Stimulated activated CD4-positive, alpha-beta T cell treated with anti-CD3 and anti-CD28 coated beads, Interleukin-1b, Interleukin-23, amount 100 ng/mL, for 24 hours (primary cell): ENCODE measurements around the gene GTF2H4.

Experiments
- DNase-seq, 4 experiments: peaks; one replicate each; pipeline ENCODE4 v3.0.0-alpha.2; 2020; ENCODE audit warnings: low read depth in 4 of 4, low spot score in 1 of 4

Gene GTF2H4

DNA sequence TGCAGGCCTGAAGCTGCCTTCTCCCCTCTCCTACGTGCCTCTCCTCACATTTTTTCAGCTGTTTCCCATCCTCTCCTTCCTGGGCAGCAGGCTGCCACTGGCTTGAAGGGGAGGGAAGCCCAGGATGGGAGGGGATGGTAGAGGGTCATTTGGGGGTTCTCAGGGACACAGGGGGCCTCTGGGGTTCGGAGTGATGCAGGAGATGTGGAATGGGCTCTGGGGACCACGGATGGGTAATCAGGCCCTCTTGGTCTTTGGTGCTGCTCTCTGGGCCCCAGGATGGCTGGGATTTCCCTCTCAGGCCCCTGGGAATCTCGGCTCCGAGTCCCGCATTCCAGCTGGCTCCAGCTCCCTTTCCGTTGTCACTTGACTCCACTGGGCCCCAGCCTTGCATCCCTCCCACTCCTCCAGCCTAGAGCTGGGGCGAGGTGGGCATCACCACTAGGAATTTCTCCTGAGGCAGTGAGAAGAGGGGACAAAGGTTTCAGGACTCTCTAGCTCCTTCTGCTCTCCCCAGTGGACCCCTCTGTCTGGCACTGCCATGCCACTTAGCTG, 25.7 kb upstream of the GTF2H4 start:
- no peak for DNase-seq

DNA sequence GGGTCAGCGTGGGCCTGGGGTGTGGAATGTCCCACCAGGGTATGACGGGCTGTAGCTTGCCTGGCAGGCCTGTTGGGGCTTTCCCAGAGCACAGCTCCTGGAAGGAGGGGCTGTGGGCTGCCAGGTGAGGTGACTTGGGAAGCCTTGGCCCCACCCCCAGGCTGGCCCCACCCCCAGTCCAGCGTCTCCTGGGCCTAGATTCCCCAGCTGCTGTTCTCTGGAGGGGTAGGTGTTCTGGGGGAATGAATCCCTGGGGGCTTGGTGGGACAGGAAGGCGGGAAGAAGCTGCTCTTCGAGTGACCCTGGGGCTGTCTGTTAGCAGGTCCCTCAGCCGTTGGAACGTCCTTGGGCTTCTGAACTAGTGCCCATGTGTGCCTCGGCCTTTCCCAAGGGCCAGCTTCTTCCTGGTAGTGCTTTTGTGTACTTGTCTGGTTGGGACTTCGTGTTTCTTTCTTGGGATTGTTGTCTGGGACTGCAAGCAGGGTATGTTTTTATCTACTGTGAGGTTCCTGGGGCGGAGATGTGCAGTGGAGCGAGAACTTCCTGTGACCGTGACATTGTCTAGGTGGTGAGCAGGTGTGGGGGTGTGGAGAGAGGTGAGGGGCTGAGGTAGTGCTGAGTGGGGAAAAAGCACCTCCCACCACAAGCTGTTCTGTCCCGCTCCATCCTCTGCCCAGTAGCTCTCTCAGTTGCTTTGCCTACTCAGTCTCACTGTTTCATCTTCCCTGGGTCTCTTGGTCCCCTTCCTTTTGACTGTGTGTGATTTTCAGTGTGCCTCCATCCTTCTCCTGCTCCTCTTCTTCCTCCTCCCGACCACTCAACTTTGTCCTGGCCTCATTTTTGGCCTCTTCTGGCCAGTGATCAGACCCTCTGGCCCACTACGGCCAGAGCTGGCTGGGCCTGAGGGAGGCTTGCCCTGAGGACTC, 25.0 kb upstream of the GTF2H4 start:
- DNase-seq = no peak

DNA sequence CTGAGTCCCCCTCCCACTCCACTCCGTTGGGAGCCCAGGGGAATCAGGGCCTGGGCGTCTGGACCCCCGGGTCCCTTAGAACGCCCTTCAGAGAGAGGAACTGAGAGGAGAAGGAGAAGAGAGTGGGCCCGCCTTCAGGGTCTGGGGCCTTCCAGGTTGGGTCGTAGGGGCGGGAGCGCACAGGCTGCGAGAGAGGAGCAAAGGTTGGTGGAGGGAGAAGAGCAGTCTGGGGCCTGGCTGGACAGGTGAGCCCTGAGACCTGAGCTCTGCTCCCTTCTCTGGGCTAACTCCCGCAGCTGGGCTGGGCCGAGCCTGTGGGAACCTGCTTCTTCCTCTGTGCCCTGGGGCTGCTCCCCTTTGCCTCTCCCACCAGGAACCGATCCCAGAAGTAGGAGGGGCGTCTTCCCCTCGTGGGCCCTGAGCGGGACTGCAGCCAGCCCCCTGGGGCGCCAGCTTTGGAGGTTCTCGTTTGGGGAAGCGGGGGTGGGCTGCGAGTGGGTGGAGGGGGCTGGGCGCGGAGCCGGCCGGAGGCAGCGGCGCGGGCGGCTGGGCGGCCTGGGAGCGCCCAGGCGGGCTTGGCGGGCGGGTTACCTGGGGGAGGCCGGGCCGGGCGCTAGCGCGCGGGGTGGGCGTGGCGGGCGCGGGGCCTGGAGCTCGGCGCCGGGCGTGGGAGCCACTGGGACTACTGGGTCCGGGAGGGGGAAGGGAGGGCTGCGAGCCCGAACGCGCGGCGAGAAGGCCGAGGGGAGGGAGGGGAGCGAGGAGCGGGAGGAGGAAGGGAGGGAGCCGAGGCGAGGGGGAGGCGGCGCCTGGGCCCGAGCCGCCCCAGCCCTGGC, 24.1 kb upstream of the GTF2H4 start, which contains the start of gene DDR1:
TSS of gene DDR1 (plus strand) at position 835 of the 836 bp plus-strand sequence. CDS start 4,211 bp downstream, outside the sequence.
- DNase-seq = peak in 2 of 4 experiments; percentile 29 to 43

DNA sequence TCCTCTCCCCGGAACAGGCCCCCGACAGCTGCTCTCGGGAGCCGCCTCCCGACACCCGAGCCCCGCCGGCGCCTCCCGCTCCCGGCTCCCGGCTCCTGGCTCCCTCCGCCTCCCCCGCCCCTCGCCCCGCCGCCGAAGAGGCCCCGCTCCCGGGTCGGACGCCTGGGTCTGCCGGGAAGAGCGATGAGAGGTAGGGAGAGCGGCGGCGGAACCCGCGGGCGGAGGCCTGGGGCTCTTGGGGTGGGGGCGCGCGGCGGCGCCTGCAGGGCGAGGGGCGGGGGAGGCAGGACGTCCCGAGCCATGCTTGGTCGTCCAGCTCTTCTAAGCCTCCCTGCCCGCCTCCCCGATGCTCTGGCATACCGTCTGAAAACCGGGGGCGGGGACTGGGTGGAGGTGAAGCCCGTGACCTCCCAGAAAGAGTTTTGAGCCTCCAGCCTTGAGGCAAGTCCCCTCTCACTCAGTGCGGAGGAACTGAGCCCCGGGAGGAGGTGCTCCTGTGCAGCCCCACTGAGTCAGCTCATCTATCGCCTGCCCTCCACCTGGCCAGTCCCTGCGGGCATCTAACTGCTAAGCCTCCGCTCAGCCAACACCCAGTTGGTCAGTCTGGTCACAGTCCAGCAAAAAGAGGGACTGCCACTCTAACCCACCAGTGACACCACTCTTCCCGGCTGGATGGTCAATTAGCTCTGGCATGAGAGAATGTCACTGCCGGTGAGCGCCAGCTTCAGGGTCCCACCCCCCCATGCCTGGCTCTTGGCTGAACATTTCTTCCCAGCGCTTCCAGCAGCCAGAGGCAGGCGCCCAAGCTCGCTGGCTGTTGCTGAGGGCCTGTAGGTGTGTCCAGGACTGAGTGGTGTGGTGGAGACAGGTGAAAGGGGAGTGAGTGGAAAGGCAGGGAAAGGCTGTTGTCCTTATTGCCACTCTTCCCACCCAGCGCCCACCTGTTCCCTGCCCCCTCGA, 23.2 kb upstream of the GTF2H4 start:
- peak in 1 of 4 experiments; percentile 40 for DNase-seq

DNA sequence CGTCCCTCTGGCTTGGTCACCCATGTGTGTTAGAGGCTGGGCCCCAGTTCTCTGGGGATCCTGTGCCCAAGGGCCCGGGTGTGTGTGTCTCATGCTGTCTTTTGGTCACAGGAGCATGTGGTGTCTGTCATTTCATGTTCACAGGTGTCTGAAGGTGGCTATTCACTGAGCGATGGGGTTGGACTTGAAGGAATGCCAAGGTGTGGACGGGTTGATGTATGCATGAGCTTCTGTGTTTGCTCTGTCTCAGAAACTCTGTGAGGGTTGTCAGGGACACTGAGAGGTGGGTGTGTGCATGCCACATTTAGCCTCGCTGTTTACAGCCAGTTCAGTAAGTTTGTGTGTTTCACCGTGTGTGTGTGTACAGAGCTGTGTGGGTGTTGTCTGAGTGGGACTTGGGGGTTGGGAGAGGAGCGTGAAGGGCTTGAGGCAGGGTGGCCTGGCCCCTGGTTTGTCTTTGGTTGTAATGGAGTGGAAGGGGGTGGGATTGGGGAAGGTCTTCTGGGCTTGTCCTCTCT, 22.5 kb upstream of the GTF2H4 start:
- no peak for DNase-seq

DNA sequence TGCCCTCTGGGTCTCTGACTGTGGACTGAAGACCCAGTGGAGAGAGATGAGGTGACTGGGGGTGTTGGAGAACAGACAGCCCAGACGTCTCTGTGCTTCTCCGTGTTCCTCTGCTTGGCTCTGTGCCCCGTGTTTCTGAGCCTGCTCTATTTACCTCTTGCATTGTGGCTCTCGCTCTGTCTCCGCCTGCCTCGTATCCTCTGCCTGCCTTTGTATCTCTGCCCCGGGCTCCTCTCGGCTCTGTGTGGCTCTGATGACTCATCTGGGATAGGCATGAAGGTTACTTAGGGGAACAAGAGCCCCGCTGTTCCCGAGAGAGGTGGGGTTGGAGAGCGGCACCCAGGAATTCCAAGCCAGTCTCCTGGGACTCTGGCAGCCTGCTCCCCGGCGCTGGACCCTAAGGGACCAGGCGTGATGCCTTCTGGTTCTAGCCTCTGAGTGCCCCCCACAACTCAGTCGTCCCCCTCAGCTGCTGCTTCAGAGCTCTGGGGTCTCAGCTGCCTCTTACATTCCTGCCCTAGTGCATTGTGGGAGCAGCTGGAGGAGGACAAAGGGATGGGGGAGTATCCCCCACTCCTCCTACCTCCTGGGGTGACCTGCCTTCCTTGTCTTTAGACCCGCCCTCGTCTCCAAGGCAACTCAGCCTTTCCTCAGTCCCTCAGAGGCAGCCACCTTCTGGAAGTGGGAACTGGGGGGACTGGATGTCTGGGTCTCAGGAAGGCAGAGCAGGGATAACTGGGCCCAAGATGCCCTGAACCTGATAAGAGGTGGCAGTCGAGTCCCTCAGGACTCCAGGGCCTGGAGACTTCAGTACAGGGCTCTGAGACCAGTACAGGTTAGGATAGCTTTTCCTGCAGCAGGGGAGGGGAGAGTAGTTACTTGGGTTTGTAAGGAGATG, 21.8 kb upstream of the GTF2H4 start:
- DNase-seq = peak in 1 of 4 experiments; percentile 24

DNA sequence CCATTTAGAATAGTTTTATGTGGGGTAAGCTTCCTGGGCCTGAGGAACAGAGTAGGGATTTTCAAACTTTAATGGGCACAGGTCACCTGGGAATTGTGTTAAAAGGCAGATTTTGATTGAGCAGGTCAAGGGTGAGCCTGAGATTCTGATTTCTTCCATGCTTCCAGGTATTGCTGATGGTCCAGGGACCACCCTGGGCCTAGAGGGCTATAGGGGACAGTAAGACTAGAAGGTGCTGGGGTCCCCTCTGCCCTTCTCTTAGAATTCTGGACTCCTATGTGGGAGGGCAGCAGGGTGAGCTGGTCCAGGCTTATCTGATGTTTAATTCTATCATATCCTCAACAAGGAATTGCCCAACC, 21.1 kb upstream of the GTF2H4 start:
- no peak for DNase-seq

DNA sequence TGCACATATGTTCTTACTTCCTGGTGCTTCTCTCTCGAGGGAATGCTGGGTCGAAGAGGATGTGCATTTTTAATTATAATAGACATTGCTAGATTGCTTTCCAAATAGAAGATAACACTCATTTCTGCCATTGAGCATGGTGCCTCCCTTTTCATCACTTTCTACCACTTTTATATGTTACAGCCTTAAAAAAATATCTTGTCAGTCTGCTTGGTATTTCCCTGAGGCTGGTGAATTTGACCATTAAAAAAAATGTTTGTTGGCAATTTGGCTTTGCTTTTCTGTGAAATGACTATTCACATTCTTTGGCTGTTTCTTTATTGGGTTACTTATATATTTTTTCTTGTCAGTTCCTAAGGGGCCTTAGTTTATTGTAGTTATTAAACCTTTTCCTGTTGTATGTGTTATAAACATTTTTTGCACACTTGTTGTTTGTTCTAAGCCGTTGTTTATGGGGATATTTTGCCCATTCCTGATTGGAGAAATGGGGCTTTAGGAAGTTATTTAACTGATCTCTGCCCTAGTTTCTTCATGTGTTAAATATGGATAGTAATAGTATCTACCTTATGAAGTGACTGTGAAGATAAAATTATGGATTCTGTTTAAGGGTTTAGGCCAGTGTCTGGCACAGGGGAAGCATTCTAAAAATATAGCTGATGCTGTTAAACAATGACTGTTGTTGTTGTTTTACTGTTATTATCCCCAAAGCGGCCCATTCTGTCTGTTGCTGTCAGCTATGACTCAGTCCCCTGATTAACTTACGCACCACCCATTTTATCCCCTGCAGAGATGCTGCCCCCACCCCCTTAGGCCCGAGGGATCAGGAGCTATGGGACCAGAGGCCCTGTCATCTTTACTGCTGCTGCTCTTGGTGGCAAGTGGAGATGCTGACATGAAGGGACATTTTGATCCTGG, 19.8 kb upstream of the GTF2H4 start:
- DNase-seq = no peak

DNA sequence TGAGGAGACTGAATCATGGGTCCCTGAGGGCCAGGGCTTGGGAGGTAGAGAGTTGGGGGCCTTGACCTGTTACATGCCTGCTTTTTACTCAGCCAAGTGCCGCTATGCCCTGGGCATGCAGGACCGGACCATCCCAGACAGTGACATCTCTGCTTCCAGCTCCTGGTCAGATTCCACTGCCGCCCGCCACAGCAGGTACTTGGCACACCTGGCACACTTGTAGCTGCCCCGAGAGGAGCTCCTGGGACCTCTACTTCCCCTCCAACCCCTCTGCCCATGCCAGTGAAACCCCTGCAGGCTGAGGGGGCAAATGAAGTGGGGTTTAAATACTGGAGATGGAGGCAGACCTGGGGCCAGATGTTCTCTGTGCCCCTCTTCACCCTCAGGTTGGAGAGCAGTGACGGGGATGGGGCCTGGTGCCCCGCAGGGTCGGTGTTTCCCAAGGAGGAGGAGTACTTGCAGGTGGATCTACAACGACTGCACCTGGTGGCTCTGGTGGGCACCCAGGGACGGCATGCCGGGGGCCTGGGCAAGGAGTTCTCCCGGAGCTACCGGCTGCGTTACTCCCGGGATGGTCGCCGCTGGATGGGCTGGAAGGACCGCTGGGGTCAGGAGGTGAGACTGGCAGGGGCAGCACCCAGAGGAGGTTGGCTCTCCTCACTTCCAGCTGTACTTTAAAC, 19.1 kb upstream of the GTF2H4 start:
- DNase-seq = no peak

DNA sequence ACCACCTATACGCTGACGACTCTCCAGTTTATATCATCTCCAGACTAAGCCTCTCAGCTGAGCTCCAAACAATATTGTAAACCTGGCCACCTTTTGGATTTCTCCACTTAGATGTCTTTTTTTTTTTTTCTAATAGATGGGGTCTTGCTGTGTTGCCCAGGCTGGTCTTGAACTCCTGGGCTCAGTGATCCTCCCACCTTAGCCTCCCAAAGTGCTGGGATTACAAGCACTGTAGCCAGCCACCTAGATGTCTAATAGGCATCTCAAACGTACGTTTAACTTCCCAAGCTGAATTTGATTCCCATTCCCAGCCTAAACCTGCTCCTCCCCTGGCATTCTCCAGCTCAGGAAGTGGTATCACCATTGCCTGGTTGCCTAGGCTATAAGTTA, 18.5 kb upstream of the GTF2H4 start:
- no peak for DNase-seq

DNA sequence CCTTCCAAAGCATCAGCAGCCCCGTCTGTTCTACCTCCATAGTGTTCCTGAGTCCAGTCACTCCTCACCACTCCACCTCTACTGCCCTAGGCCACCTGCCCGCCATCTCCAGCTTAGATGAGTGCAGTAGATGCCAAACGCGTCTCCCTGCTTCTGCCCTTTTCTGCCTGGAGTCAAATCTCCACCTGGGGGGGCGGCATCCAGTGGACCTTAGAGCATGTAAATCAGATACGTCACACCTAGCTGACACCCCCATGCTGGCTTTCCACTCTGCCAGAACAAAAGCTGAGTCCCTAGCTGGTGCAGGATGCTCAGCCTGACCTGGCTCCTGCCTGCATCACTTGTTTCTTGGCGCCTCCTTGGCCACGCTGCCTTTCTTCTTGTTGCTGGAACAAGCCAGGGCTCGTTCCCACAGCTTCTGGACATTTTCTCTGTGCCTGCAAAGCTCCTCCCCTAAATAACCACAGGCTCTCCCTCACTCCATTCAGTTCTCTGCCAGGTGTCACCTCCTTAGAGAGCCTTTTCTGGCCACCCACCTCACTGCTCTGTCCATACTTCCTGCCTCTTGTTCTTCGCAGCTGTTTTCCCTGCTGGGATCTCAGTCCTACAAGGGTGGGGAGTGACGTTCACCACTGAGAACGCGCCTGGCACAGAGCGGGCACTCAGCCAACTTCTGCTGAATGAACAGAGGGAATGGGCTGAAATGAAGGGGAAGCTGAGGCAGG, 17.9 kb upstream of the GTF2H4 start:
- no peak for DNase-seq

DNA sequence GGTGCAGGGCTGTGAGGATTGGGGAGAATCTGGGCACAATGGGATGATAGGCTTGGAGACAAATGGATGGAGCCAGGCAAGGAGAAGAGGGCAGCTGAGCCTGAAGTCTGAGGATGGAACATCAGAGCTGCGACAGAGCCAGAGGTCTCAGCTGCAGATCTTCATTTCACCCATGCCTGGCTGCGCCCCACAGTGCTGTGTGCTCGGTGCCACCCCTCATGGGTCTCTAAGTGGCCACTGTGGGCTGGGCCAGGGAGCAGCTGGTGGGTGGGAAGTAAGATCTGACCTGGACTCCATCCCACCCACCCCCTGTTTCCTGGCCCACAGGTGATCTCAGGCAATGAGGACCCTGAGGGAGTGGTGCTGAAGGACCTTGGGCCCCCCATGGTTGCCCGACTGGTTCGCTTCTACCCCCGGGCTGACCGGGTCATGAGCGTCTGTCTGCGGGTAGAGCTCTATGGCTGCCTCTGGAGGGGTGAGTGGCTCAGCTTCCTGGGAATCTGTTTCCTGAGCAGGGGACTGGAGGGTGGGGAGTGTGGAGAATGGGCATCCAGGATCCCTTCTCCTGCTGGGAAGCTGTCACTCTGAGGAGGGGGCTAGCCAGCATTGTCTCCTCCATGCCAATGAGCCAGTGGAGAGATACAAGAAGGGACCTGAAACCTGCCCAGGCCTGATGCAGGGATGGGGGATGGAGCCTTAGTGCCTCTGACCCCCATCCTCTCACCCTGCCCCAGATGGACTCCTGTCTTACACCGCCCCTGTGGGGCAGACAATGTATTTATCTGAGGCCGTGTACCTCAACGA, 17.2 kb upstream of the GTF2H4 start:
- DNase-seq = no peak

DNA sequence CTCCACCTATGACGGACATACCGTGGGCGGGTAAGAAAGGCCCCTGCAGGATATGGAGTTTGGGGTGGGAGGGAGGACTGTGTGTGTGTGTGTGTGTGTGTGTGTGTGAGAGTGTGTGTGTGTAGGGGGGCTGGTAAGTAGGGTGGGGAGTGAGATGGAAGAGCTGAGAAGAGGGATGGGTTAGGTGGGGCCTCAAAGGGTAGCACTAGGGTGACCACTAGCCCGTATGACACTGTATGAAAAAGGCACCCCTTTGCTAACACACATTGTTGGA, 16.6 kb upstream of the GTF2H4 start:
- DNase-seq = no peak

DNA sequence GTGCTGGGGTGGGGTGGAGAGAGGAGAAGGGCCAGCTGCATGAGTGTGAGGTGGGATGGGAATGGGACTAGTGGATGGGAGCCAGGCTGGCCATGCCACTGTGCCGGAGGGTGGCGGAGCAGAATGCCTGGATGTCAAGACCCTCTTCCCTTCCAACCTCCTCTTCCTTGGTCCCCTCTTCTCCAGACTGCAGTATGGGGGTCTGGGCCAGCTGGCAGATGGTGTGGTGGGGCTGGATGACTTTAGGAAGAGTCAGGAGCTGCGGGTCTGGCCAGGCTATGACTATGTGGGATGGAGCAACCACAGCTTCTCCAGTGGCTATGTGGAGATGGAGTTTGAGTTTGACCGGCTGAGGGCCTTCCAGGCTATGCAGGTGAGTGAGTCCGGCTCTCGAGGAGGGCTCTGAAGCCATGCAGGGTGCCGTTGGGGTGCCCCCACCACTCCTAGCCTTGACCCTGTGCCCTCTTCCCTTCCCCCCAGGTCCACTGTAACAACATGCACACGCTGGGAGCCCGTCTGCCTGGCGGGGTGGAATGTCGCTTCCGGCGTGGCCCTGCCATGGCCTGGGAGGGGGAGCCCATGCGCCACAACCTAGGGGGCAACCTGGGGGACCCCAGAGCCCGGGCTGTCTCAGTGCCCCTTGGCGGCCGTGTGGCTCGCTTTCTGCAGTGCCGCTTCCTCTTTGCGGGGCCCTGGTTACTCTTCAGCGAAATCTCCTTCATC, 16.0 kb upstream of the GTF2H4 start:
- DNase-seq = no peak

DNA sequence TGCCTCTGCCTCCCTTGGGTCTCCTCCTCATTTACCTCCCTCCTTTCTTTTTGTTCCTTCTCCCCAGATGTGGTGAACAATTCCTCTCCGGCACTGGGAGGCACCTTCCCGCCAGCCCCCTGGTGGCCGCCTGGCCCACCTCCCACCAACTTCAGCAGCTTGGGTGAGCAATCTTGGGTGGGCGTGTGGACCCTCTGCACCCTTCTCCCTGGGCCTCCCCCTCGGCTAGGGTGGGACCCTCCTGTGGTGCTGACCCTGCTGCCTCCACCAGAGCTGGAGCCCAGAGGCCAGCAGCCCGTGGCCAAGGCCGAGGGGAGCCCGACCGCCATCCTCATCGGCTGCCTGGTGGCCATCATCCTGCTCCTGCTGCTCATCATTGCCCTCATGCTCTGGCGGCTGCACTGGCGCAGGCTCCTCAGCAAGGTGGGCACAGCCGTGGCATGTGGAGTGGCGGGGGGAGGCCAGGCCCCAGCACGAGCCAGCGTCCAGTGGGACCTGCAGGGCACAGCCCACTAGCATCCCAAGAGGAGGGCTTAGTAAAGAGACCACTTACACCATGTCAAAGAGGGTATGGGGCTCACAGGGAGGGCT, 14.9 kb upstream of the GTF2H4 start:
- DNase-seq = no peak
